Neutrophil (primary cell): ENCODE measurements around the gene PLOD3.

Experiments used
- H3K27ac ChIP-seq: fragments of 200-600 bp; sonication (generic); 2 replicates; pipeline ENCODE4 v1.5.1; 2016; ENCODE audit warnings: mild to moderate bottlenecking, moderate library complexity
- H3K27me3 ChIP-seq: fragments of 200-600 bp; sonication (generic); 2 replicates; pipeline ENCODE4 v1.6.0; 2016; ENCODE audit warnings: mild to moderate bottlenecking
- H3K36me3 ChIP-seq: fragments of 200-600 bp; sonication (generic); 2 replicates; pipeline ENCODE4 v1.5.1; 2017
- H3K4me1 ChIP-seq, 2 experiments: fragments of 200-600 bp in 1 of 2; sonication (generic) in 1 of 2; 1 replicate in 1 of 2; 2 replicates in 1 of 2; pipeline versions ENCODE4 v1.5.1 to v1.6.1; 2013 to 2016; ENCODE audit warnings: low read depth in 1 of 2, low read length in 1 of 2, mild to moderate bottlenecking in 1 of 2, moderate library complexity in 1 of 2; ENCODE audit not compliant: control insufficient read depth in 1 of 2, insufficient read depth in 1 of 2
- H3K4me3 ChIP-seq, 2 experiments: fragments of 200-600 bp in 1 of 2; sonication (generic) in 1 of 2; 1 replicate in 1 of 2; 2 replicates in 1 of 2; pipeline ENCODE4 v1.5.1; 2013 to 2016; ENCODE audit warnings: low read depth in 1 of 2, low read length in 1 of 2, mild to moderate bottlenecking in 1 of 2, moderate library complexity in 1 of 2
- H3K9me3 ChIP-seq: fragments of 200-600 bp; sonication (generic); 2 replicates; pipeline ENCODE4 v1.5.1; 2016
- CTCF ChIP-seq: fragments of 200-600 bp; sonication (generic); IDR thresholded peaks from 2 replicates; pipeline ENCODE4 v1.5.1; 2016; ENCODE audit warnings: antibody characterized with exemption

Gene PLOD3

DNA sequence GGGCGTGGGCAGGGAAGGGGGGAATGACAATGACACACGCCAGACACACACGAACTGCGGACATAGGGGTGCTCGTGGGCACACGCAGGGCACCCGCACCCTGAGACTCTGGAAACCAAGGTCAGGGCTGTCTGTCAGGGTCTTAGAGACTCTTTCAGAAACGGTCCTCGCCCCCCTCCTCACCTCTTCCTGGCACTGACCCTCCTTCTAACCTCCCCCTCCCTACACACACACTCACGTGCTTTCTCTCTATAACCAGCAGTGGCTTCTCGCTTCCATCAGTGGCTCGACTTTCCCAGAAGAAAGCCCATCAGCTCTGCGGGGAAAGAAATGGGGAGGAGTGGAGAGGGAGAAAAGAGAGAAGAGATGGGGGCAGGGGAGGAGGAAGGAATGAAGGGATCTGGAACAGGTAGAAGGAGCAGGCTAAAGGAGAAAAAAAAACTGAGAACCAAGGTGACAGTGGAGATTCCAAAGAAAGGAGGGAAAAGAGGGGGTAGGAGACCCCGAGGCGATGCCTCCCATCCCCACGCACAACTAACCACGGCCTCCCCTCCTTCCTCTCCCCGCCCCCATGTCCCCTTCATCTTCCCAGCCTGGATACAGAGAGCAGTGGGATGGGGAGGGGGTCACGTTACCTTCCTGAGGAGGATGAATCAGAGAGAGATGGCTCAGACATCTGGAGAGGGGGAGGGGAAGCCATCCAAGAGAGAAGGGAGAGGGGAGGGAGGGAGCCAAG, 50.3 kb downstream of the PLOD3 start:
- Histone ChIP-seq H3K4me1 (peaks cover 5 to 27% of the 10 kb centered on the region in 2 experiments), H3K27me3 (peaks cover 100% of the 10 kb centered on the region), H3K4me3 (no peak overlapping the region)

GRCh38 chr7:101166648-101166908, 50.8 kb downstream of the PLOD3 start:
- Histone ChIP-seq H3K36me3 (no peaks in the 10 kb centered on the region), H3K9me3 (no peaks in the 10 kb centered on the region), H3K4me1 (peaks cover 5 to 26% of the 10 kb centered on the region in 2 experiments), H3K27me3 (peaks cover 100% of the 10 kb centered on the region), H3K27ac (no peak overlapping the region), H3K4me3 (no peak overlapping the region)
- TF ChIP-seq CTCF = no peak

More for the DNA sequence above, 50.3 kb downstream of the PLOD3 start:
- TF ChIP-seq CTCF = no peak
- no peaks in the 10 kb centered on the region for H3K9me3 ChIP-seq
- no peak overlapping the region for H3K27ac ChIP-seq
- no peaks in the 10 kb centered on the region for H3K36me3 ChIP-seq

DNA sequence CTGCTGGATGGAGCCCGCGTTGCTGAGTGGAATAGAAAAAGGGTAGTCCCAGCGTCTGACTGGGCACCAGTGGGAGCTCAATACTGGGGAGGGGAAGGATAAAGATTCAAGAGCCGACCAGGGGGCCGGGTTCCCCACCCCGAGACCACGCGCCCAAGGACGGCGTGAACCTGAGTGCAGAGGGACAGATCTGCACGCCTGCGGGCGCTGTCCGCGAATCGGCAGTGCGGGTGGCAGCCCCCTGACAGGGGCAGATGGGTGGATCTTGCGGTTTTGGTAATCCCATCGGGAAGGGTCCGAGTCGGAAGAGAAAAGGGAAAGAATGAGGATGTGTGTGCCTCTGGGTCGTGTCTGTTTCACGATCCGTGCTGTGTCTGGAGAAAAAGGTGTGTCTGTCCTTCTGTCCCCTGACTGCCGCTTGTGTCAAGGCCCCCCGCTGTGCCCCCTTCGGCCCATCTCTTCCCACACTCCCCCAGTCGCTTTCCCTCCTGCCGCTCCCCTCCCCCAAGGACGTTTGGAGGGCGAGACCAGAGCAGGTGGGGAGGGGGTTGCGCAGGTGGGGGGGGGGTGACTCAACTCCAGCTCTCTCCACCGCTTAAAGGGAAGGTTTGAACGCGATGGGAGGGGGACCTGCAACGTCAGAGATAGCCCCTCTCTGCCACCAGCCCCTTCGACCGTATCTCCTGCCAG, 51.3 kb downstream of the PLOD3 start:
- H3K27me3 ChIP-seq = peaks cover 100% of the 10 kb centered on the region
- no peak for TF ChIP-seq CTCF
- H3K36me3 ChIP-seq = no peaks in the 10 kb centered on the region
- H3K27ac ChIP-seq = no peak overlapping the region
- H3K9me3 ChIP-seq = no peaks in the 10 kb centered on the region
- H3K4me3 ChIP-seq = peak overlapping the region in 1 of 2 experiments; percentile 35
- peaks cover 5 to 26% of the 10 kb centered on the region in 2 experiments for H3K4me1 ChIP-seq

GRCh38 chr7:101165075-101165957, 52.1 kb downstream of the PLOD3 start, which contains the start of gene VGF:
VGF (minus strand) TSS chr7:101165569; CDS start chr7:101164843, 726 bp downstream.
- peak within 1 kb of the TSS in 1 of 2 experiments; percentile 35 for H3K4me3 ChIP-seq
- H3K4me1 ChIP-seq = peaks cover 5 to 26% of the 10 kb centered on the region in 2 experiments
- peak within 1 kb of the TSS; percentile 10 for H3K27ac ChIP-seq
- H3K27me3 ChIP-seq = peaks cover 100% of the 10 kb centered on the region
- no peak for TF ChIP-seq CTCF
- no peaks in the 10 kb centered on the region for H3K9me3 ChIP-seq
- no peaks in the 10 kb centered on the region for H3K36me3 ChIP-seq

DNA sequence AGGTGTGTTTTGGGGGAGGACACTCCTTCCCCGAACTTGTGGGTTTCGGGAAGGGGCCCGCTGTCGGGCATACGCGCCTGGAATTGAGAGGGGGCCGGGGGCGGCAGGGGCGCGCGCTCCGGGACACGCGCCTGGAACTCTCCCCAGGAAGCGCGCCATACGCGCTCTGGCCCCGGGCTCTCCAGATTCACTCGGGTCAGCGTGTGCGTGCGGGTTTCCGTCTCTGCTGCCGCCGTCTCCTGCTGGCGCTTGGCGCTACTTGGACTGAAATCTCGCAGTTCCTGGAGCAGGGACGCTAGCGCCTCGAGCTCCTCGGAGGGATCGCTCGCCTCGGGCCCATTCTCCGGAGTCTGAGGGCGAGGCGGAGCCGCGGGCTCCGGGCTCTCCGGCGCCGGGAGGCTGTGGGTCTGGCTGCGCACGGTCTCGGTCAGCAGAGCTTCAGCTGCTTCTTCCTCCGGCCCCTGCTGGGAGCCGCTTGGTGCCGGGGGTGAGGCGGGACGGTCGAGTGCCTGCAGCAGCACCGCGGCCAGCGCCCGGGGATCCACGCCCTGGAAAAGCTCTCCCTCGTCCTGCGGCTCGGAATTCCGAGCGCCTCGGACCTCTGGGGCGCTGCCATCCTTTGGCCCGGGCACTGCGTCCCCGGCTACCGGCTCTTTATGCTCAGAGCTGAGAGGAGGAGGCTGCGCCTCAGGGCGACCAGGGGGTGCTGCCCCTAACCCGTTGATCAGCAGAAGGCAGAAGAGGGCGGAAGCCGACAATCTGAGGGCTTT, 53.1 kb downstream of the PLOD3 start:
- no peaks in the 10 kb centered on the region for H3K9me3 ChIP-seq
- no peak overlapping the region for H3K27ac ChIP-seq
- no peaks in the 10 kb centered on the region for H3K36me3 ChIP-seq
- no peak for TF ChIP-seq CTCF
- H3K27me3 ChIP-seq = peaks cover 94% of the 10 kb centered on the region
- H3K4me1 ChIP-seq = peaks cover 5 to 26% of the 10 kb centered on the region in 2 experiments
- H3K4me3 ChIP-seq = peak overlapping the region in 1 of 2 experiments; percentile 24
